GM23338 (cell line): Measurements from ENCODE around the gene C1orf74. TPM values are rescaled to one million over a fixed set of nuclear protein-coding genes. Genes with fewer than 3 reads are reported as not detected.

Source experiments
- ATAC-seq: fragments of 200-7000 bp; cut with Tn5 transposase; 3 replicates; pipeline ENCODE4 v1.9.1; 2020
- DNase-seq: peaks from one replicate; pipeline ENCODE4 v3.0.0-alpha.2; 2015; ENCODE audit warnings: low spot score
- H2AFZ ChIP-seq: fragments of 200-600 bp; sonication (generic); 2 replicates; pipeline ENCODE4 v1.8.0; 2016; ENCODE audit warnings: antibody characterized with exemption, mild to moderate bottlenecking, moderate library complexity
- H3F3A ChIP-seq: fragments of 200-600 bp; sonication (generic); replicated peaks from 2 replicates; pipeline ENCODE4 v1.8.0; 2017; ENCODE audit warnings: antibody characterized with exemption, mixed run types, low read depth
- H3K27ac ChIP-seq: fragments of 200-600 bp; sonication (generic); 2 replicates; pipeline ENCODE4 v1.6.1; 2016; ENCODE audit warnings: low read depth
- H3K27me3 ChIP-seq: fragments of 200-600 bp; sonication (generic); 2 replicates; pipeline ENCODE4 v1.8.0; 2016; ENCODE audit warnings: mild to moderate bottlenecking, mixed run types, moderate library complexity; ENCODE audit not compliant: insufficient read depth
- H3K36me3 ChIP-seq: fragments of 200-600 bp; sonication (generic); 2 replicates; pipeline ENCODE4 v1.8.0; 2016; ENCODE audit warnings: mild to moderate bottlenecking; ENCODE audit not compliant: insufficient read depth
- H3K4me1 ChIP-seq: fragments of 200-600 bp; sonication (generic); 2 replicates; pipeline ENCODE4 v1.8.0; 2016; ENCODE audit warnings: mild to moderate bottlenecking, moderate library complexity; ENCODE audit not compliant: insufficient read depth
- H3K4me2 ChIP-seq: fragments of 200-600 bp; sonication (generic); 2 replicates; pipeline ENCODE4 v1.7.1; 2017; ENCODE audit warnings: mixed run types
- H3K4me3 ChIP-seq: fragments of 200-600 bp; sonication (generic); 2 replicates; pipeline ENCODE4 v1.6.1; 2016; ENCODE audit warnings: mixed run types
- H3K79me2 ChIP-seq: fragments of 200-600 bp; sonication (generic); replicated peaks from 2 replicates; pipeline ENCODE4 v1.8.0; 2017; ENCODE audit warnings: mild to moderate bottlenecking; ENCODE audit not compliant: insufficient read depth
- H3K9me2 ChIP-seq: fragments of 200-600 bp; sonication (generic); 2 replicates; pipeline ENCODE4 v1.8.0; 2017; ENCODE audit not compliant: insufficient read depth
- H4K20me1 ChIP-seq: fragments of 200-600 bp; sonication (generic); replicated peaks from 2 replicates; pipeline ENCODE4 v1.8.0; 2017; ENCODE audit warnings: mild to moderate bottlenecking; ENCODE audit not compliant: insufficient read depth
- H3K27ac Mint-ChIP-seq: 2 replicates; pipeline ENCODE4 v1.8.0; 2020; ENCODE audit warnings: inconsistent platforms, mild to moderate bottlenecking, moderate library complexity, mixed read lengths
- H3K27me3 Mint-ChIP-seq: 3 replicates; pipeline ENCODE4 v1.8.0; 2022; ENCODE audit warnings: low read depth, mild to moderate bottlenecking, moderate library complexity, mixed read lengths, inconsistent platforms; ENCODE audit not compliant: insufficient read depth, poor library complexity
- H3K36me3 Mint-ChIP-seq: 3 replicates; pipeline ENCODE4 v1.8.0; 2021; ENCODE audit warnings: low read depth, mild to moderate bottlenecking, inconsistent platforms, moderate library complexity, mixed read lengths
- H3K4me1 Mint-ChIP-seq: 3 replicates; pipeline ENCODE4 v1.8.0; 2020; ENCODE audit warnings: mild to moderate bottlenecking, inconsistent platforms, mixed read lengths
- H3K4me3 Mint-ChIP-seq: 3 replicates; pipeline ENCODE4 v1.8.0; 2021; ENCODE audit warnings: moderate library complexity, mild to moderate bottlenecking, inconsistent platforms, mixed read lengths
- H3K9me3 Mint-ChIP-seq: 3 replicates; pipeline ENCODE4 v1.8.0; 2020; ENCODE audit warnings: moderate library complexity, mild to moderate bottlenecking, inconsistent platforms, mixed read lengths
- EZH2phosphoT487 ChIP-seq: fragments of 200-600 bp; sonication (generic); IDR thresholded peaks from one replicate; pipeline ENCODE4 v1.8.1; 2018; ENCODE audit warnings: antibody characterized with exemption; ENCODE audit not compliant: unreplicated experiment
- NANOG ChIP-seq: IDR thresholded peaks from 2 replicates; pipeline ENCODE4 v1.6.1; 2016; ENCODE audit warnings: antibody characterized with exemption, borderline replicate concordance
- POLR2AphosphoS5 ChIP-seq: IDR thresholded peaks from 2 replicates; pipeline ENCODE4 v1.6.1; 2016; ENCODE audit warnings: antibody characterized with exemption, low read depth
- STAT1 ChIP-seq: IDR thresholded peaks from one replicate; pipeline ENCODE4 v1.6.1; 2016; ENCODE audit warnings: antibody characterized with exemption; ENCODE audit not compliant: unreplicated experiment
- ZNF114 ChIP-seq: fragments of 250-450 bp; sonication (Bioruptor Pico); IDR thresholded peaks from 2 replicates; pipeline ENCODE4 v1.5.0; 2020; ENCODE audit warnings: mild to moderate bottlenecking, moderate library complexity
- polyA plus RNA-seq: library from polyadenylated mRNA; unstranded; fragments of >200 nt; fragmentation: Nextera tagmentation; extraction: Ambion mirVana; gene quantifications from 2 replicates; pipeline ENCODE4 v1.2.1, GENCODE V29; 2016
- total RNA-seq: library from RNA; depleted of rRNA; stranded (reverse); fragments of >200 nt; shearing (Covaris generic); gene quantifications from 2 replicates; pipeline ENCODE4 v1.2.3, GENCODE V29; 2014
- TF ChIP-seq, protein P1 (sequence below): IDR thresholded peaks from one replicate; pipeline ENCODE4 v1.6.1; 2018; ENCODE audit warnings: antibody characterized with exemption; ENCODE audit not compliant: unreplicated experiment
- TF ChIP-seq, protein P2 (sequence below): fragments of 250-450 bp; sonication (Bioruptor Pico); IDR thresholded peaks from 2 replicates; pipeline ENCODE4 v1.5.0; 2020; ENCODE audit warnings: mild to moderate bottlenecking, moderate library complexity
- TF ChIP-seq, protein P3 (sequence below), 2 experiments: fragments of 200-600 bp in 1 of 2; sonication (generic) in 1 of 2; conservative IDR thresholded peaks; 2 replicates each; pipeline versions ENCODE4 v1.5.1 to v1.6.1; 2016 to 2017; ENCODE audit warnings: antibody characterized with exemption in 2 of 2, low read depth in 2 of 2, mild to moderate bottlenecking in 2 of 2, moderate library complexity in 1 of 2

C1orf74 gene
- total and polyA plus RNA-seq, 2 experiments from 2014 or later = 2.8 to 3.9 TPM

GRCh38 chr1:209766051-209766450, 18.3 kb downstream of the C1orf74 start:
- DNase-seq = no peak
- H3K27ac Mint-ChIP-seq = no peak overlapping the region
- no peak overlapping the region for H3K4me2 ChIP-seq
- H3K36me3 Mint-ChIP-seq = no peaks in the 10 kb centered on the region
- no peaks in the 10 kb centered on the region for H3F3A ChIP-seq
- H3K9me3 Mint-ChIP-seq = no peaks in the 10 kb centered on the region
- H3K4me1 ChIP-seq = peaks cover 8% of the 10 kb centered on the region; the same call in 1 of the 2 replicates
- no peak overlapping the region for H3K4me3 Mint-ChIP-seq
- peaks cover 2% of the 10 kb centered on the region for H3K27me3 Mint-ChIP-seq
- no peak overlapping the region for H2AFZ ChIP-seq
- peaks cover 9% of the 10 kb centered on the region for H3K4me1 Mint-ChIP-seq
- TF ChIP-seq NANOG (no peak), POLR2AphosphoS5 (no peak), ZNF114 (CRISPR knock-in tag) (no peak), STAT1 (no peak), EZH2phosphoT487 (no peak)
- TF ChIP-seq, protein P1, sequence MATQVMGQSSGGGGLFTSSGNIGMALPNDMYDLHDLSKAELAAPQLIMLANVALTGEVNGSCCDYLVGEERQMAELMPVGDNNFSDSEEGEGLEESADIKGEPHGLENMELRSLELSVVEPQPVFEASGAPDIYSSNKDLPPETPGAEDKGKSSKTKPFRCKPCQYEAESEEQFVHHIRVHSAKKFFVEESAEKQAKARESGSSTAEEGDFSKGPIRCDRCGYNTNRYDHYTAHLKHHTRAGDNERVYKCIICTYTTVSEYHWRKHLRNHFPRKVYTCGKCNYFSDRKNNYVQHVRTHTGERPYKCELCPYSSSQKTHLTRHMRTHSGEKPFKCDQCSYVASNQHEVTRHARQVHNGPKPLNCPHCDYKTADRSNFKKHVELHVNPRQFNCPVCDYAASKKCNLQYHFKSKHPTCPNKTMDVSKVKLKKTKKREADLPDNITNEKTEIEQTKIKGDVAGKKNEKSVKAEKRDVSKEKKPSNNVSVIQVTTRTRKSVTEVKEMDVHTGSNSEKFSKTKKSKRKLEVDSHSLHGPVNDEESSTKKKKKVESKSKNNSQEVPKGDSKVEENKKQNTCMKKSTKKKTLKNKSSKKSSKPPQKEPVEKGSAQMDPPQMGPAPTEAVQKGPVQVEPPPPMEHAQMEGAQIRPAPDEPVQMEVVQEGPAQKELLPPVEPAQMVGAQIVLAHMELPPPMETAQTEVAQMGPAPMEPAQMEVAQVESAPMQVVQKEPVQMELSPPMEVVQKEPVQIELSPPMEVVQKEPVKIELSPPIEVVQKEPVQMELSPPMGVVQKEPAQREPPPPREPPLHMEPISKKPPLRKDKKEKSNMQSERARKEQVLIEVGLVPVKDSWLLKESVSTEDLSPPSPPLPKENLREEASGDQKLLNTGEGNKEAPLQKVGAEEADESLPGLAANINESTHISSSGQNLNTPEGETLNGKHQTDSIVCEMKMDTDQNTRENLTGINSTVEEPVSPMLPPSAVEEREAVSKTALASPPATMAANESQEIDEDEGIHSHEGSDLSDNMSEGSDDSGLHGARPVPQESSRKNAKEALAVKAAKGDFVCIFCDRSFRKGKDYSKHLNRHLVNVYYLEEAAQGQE = no peak
- TF ChIP-seq, protein P2, sequence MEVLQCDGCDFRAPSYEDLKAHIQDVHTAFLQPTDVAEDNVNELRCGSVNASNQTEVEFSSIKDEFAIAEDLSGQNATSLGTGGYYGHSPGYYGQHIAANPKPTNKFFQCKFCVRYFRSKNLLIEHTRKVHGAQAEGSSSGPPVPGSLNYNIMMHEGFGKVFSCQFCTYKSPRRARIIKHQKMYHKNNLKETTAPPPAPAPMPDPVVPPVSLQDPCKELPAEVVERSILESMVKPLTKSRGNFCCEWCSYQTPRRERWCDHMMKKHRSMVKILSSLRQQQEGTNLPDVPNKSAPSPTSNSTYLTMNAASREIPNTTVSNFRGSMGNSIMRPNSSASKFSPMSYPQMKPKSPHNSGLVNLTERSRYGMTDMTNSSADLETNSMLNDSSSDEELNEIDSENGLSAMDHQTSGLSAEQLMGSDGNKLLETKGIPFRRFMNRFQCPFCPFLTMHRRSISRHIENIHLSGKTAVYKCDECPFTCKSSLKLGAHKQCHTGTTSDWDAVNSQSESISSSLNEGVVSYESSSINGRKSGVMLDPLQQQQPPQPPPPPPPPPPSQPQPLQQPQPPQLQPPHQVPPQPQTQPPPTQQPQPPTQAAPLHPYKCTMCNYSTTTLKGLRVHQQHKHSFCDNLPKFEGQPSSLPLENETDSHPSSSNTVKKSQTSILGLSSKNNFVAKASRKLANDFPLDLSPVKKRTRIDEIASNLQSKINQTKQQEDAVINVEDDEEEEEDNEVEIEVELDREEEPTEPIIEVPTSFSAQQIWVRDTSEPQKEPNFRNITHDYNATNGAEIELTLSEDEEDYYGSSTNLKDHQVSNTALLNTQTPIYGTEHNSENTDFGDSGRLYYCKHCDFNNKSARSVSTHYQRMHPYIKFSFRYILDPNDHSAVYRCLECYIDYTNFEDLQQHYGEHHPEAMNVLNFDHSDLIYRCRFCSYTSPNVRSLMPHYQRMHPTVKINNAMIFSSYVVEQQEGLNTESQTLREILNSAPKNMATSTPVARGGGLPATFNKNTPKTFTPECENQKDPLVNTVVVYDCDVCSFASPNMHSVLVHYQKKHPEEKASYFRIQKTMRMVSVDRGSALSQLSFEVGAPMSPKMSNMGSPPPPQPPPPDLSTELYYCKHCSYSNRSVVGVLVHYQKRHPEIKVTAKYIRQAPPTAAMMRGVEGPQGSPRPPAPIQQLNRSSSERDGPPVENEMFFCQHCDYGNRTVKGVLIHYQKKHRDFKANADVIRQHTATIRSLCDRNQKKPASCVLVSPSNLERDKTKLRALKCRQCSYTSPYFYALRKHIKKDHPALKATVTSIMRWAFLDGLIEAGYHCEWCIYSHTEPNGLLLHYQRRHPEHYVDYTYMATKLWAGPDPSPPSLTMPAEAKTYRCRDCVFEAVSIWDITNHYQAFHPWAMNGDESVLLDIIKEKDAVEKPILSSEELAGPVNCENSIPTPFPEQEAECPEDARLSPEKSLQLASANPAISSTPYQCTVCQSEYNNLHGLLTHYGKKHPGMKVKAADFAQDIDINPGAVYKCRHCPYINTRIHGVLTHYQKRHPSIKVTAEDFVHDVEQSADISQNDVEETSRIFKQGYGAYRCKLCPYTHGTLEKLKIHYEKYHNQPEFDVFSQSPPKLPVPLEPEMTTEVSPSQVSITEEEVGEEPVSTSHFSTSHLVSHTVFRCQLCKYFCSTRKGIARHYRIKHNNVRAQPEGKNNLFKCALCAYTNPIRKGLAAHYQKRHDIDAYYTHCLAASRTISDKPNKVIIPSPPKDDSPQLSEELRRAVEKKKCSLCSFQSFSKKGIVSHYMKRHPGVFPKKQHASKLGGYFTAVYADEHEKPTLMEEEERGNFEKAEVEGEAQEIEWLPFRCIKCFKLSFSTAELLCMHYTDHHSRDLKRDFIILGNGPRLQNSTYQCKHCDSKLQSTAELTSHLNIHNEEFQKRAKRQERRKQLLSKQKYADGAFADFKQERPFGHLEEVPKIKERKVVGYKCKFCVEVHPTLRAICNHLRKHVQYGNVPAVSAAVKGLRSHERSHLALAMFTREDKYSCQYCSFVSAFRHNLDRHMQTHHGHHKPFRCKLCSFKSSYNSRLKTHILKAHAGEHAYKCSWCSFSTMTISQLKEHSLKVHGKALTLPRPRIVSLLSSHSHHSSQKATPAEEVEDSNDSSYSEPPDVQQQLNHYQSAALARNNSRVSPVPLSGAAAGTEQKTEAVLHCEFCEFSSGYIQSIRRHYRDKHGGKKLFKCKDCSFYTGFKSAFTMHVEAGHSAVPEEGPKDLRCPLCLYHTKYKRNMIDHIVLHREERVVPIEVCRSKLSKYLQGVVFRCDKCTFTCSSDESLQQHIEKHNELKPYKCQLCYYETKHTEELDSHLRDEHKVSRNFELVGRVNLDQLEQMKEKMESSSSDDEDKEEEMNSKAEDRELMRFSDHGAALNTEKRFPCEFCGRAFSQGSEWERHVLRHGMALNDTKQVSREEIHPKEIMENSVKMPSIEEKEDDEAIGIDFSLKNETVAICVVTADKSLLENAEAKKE = no peak
- TF ChIP-seq, protein P3, sequence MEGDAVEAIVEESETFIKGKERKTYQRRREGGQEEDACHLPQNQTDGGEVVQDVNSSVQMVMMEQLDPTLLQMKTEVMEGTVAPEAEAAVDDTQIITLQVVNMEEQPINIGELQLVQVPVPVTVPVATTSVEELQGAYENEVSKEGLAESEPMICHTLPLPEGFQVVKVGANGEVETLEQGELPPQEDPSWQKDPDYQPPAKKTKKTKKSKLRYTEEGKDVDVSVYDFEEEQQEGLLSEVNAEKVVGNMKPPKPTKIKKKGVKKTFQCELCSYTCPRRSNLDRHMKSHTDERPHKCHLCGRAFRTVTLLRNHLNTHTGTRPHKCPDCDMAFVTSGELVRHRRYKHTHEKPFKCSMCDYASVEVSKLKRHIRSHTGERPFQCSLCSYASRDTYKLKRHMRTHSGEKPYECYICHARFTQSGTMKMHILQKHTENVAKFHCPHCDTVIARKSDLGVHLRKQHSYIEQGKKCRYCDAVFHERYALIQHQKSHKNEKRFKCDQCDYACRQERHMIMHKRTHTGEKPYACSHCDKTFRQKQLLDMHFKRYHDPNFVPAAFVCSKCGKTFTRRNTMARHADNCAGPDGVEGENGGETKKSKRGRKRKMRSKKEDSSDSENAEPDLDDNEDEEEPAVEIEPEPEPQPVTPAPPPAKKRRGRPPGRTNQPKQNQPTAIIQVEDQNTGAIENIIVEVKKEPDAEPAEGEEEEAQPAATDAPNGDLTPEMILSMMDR (conservative IDR thresholded peaks at IDR 0.05; ENCODE audit: low read depth in 2 of 2) = no peak
- H3K9me2 ChIP-seq = peaks cover 4% of the 10 kb centered on the region; the same call in 1 of the 2 replicates
- H3K27ac ChIP-seq = no peak overlapping the region
- H3K36me3 ChIP-seq = no peaks in the 10 kb centered on the region
- H3K79me2 ChIP-seq = no peaks in the 10 kb centered on the region
- no peaks in the 10 kb centered on the region for H3K27me3 ChIP-seq
- no peaks in the 10 kb centered on the region for H4K20me1 ChIP-seq
- no peak for ATAC-seq
- no peak overlapping the region for H3K4me3 ChIP-seq
